ENCODE data around the gene USP6.
A peak's percentile ranks its signal among the peaks of the same experiment; 100 is the strongest.

The USP6 gene

DNA sequence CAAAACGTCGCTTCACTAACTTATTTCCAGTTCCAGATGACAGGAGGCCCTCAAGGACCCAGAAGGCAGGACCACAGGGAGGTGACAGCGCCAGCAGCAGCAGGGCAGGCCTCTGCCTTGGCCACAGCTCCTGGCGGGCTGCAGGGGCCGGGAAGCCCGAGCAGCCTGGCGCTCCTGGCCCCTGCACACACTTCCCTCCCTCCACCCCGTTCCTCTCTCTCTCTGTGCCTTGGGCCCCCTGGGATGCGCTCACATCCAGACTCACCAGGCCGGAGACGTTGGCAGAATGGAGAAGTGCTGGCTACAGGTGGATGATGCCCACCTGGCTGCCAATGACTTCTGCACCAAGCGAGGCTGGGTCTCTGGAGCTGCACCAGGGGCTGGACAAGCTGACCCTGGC lies 63.2 kb downstream of the USP6 start:
- Mint-ChIP-seq H3K4me3 (no peak overlapping the region), H3K36me3 (peaks cover 32% of the 10 kb centered on the region), H3K9me3 (peaks cover 10% of the 10 kb centered on the region), H3K27me3 (no peaks in the 10 kb centered on the region), H3K27ac (no peak overlapping the region), H3K4me1 (no peaks in the 10 kb centered on the region)
- ATAC-seq (ENCODE audit: low read depth), result no peak
- DNase-seq (ENCODE audit: low spot score in 2 of 2), result no peak

DNA sequence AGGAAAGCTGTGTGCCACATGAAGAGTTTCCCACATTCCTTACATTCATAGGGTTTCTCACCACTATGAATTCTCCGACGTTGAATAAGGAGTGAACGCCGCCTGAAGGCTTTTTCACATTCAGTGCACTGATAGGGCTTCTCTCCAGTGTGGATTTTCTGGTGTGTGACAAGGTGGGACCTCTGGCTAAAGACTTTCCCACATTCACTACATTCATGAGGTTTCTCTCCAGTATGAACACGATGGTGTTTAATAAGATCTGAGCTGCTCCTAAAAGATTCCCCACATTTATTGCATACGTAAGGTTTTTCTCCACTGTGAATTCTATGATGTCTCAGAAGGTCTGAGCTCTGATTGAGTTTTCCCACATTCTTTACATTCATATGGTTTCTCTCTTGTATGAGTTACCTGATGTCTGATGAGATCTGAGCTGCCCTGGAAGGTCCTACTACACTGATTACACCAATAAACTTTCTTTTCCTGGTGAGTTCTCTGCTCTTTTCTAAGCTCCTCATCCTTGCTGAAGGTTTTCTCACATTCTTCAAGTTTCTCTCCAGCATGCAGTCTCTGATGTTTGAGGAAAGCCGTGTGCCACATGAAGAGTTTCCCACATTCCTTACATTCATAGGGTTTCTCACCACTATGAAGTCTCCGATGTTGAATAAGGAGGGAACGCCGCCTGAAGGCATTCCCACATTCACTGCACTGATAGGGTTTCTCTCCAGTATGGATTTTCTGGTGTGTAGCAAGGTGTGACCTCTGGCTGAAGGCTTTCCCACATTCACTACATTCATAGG lies 65.9 kb downstream of the USP6 start:
- ATAC-seq (ENCODE audit: low read depth) (no peak), DNase-seq (ENCODE audit: low spot score in 2 of 2) (no peak)
- Mint-ChIP-seq H3K9me3 (peaks cover 11% of the 10 kb centered on the region), H3K27me3 (no peaks in the 10 kb centered on the region), H3K4me1 (no peaks in the 10 kb centered on the region), H3K27ac (peak overlapping the region; percentile 31), H3K4me3 (no peak overlapping the region), H3K36me3 (peaks cover 23% of the 10 kb centered on the region)

DNA sequence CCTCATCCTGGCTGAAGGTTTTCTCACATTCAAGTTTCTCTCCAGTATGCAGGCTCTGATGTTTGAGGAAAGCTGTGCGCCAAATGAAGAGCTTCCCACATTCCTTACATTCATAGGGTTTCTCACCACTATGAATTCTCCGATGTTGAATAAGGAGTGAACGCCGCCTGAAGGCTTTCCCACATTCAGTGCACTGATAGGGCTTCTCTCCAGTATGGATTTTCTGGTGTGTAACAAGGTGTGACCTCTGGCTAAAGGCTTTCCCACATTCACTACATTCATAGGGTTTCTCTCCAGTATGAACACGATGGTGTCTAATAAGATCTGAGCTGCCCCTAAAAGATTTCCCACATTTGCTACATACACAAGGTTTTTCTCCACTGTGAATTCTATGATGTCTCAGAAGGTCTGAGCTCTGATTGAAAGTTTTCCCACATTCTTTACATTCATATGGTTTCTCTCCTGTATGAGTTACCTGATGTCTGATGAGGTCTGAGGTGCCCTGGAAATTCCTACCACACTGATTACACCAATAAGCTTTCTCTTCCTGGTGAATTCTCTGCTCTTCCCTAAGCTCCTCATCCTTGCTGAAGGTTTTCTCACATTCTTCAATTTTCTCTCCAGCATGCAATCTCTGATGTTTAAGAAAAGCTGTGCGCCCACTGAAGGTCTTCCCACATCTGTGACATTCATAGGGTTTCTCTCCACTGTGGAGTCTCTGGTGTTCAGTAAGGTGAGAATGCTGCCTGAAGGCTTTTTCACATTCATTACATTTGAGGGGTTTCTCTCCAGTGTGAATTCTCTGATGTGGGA lies 67.0 kb downstream of the USP6 start:
- Mint-ChIP-seq H3K27me3 (no peaks in the 10 kb centered on the region), H3K4me1 (peaks cover 3% of the 10 kb centered on the region), H3K27ac (peak overlapping the region; percentile 42), H3K4me3 (no peak overlapping the region), H3K9me3 (peaks cover 15% of the 10 kb centered on the region), H3K36me3 (peaks cover 28% of the 10 kb centered on the region)
- no peak for ATAC-seq (ENCODE audit: low read depth)
- no peak for DNase-seq (ENCODE audit: low spot score in 2 of 2)

DNA sequence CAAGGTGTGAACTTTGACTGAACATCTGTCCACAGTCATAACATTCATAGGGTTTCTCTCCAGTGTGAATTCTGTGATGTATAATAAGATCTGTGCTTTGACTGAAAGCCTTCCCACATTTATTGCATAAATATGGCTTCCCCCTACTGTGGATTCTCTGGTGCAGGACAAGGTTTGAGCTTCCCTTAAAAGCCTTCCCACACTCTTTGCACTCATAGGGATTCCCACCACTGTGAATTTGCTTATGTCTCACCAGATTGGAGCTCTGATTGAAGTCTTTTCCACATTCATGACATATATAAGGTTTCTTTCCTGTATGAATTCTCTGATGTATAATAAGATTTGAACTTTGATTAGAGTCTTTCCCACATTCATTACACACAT lies 67.6 kb downstream of the USP6 start:
- H3K4me3 Mint-ChIP-seq, result no peak overlapping the region
- peak overlapping the region; percentile 42 for H3K27ac Mint-ChIP-seq
- H3K4me1 Mint-ChIP-seq, result peaks cover 3% of the 10 kb centered on the region
- peaks cover 33% of the 10 kb centered on the region for H3K36me3 Mint-ChIP-seq
- H3K27me3 Mint-ChIP-seq, result no peaks in the 10 kb centered on the region
- peaks cover 18% of the 10 kb centered on the region for H3K9me3 Mint-ChIP-seq
- no peak for DNase-seq (ENCODE audit: low spot score in 2 of 2)
- ATAC-seq (ENCODE audit: low read depth), result no peak

DNA sequence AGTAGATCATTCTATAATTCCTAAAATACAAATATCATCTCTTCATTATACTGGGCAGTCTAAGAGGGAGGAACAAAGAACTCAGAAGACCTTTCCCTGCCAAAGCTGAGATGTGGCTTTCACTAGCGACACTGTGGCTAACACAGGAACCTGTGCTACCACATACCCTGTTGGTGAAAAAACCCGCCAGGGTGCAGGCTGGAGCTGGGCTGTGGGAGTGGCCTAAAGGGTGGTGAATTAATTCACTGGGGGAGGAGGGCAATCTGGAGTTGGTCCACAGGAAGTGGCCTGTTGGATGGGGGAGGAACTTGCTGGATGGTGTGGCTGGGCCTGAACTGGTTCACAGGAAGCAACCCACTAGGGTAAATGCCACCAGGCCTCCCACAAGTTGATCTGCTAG lies 68.5 kb downstream of the USP6 start:
- DNase-seq (ENCODE audit: low spot score in 2 of 2), result no peak
- Mint-ChIP-seq H3K27ac (no peak overlapping the region), H3K36me3 (peaks cover 32% of the 10 kb centered on the region), H3K4me3 (no peak overlapping the region), H3K4me1 (peaks cover 3% of the 10 kb centered on the region), H3K27me3 (no peaks in the 10 kb centered on the region), H3K9me3 (peaks cover 18% of the 10 kb centered on the region)
- no peak for ATAC-seq (ENCODE audit: low read depth)

DNA sequence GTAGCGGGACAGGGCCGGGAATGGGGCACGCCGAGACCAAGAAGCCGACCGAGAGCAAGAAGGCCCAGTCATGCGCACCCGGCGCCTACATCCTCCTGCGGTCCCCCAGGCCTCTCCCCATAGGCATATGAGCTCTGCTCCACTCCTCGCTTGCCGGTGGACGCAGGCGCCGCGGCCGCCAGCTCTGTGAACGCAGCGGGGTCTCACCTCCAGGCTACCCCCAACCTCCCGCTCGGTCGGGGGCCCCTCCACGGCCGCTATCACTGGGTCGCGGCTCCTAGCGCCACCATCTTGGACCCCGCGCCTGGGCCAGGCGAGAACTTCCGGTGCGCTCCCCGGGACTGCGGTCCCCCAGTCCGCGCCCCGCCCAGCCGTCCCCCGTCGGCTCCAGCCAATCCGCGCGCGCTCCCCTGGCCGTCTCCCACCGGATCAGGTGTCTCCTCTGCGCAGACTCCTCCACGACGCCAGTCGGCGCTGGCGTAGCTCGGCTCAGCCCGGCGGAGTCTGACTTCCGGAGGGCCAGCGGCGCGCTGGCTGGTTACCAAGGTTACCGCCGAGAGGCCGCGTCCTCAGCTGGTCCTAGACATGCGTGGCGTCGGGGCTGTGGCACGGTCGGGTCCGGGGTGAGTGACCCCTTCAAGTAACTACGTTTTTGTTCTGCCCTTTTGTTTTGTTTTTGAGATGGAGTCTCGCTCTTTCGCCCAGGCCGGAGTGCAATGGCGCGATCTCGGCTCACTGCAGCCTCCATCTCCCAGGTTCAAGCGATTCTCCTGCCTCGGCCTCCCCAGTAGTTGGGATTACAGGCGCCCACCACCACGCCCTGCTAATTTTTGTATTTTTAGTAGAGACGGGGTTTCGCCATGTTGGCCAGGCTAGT lies 75.9 kb downstream of the USP6 start, which contains the start of gene ZNF594:
Gene ZNF594 (minus strand): TSS at position 328 of the 877 bp plus-strand sequence. CDS start 7,612 bp downstream, outside the sequence.
- H3K4me1 Mint-ChIP-seq, result peaks cover 18% of the 10 kb centered on the region
- peaks cover 9% of the 10 kb centered on the region for H3K9me3 Mint-ChIP-seq
- H3K36me3 Mint-ChIP-seq, result peaks cover 19% of the 10 kb centered on the region
- H3K27me3 Mint-ChIP-seq, result no peaks in the 10 kb centered on the region
- peak within 1 kb of the TSS; percentile 91 for H3K27ac Mint-ChIP-seq
- ATAC-seq (ENCODE audit: low read depth) (peak; percentile 95), DNase-seq (ENCODE audit: low spot score in 2 of 2) (peak; percentile 94 to 97)
- H3K4me3 Mint-ChIP-seq, result peak within 1 kb of the TSS; percentile 90

DNA sequence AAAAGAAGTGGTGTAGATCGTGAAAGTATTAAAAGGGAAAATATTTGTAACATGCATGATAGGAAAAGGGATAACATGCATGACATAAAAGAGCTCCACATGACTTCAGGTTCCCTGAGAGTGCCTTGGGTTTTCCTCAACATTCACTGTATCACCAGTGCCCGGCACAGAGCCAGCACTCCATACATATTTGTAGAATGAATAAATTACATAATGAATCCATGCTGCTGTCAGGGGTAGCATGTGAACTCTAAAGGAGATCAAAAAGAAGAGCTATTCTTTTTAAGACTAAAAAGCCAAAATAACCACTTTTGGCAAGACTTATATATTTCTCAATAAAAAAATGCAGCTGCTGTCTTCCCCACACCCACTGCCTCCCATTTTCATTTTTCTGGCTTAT lies 78.5 kb downstream of the USP6 start:
- H3K36me3 Mint-ChIP-seq, result peaks cover 8% of the 10 kb centered on the region
- H3K27ac Mint-ChIP-seq, result no peak overlapping the region
- peaks cover 25% of the 10 kb centered on the region for H3K4me1 Mint-ChIP-seq
- H3K27me3 Mint-ChIP-seq, result no peaks in the 10 kb centered on the region
- H3K4me3 Mint-ChIP-seq, result no peak overlapping the region
- DNase-seq (ENCODE audit: low spot score in 2 of 2), result no peak
- no peak for ATAC-seq (ENCODE audit: low read depth)
- H3K9me3 Mint-ChIP-seq, result peaks cover 3% of the 10 kb centered on the region

DNA sequence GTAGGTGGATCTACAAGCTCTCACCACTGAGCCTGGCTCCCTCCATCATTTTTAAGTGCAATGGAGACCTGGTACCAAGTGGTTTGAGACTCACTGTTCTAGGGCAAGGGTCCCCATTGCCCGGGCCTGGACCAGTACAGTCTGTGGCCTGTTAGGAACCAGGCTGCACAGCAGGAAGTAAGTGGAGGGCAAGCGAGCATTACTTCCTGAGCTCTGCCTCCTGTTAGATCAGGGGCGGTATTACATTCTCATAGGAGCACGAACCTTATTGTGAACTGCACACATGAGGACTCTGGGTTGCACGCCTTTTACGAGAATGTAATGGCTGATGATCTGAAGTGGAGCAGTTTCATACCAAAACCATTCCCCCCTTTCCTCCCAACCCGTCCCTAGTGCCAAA lies 82.6 kb downstream of the USP6 start:
- Mint-ChIP-seq H3K4me1 (peaks cover 20% of the 10 kb centered on the region), H3K27ac (peak overlapping the region; percentile 76), H3K9me3 (no peaks in the 10 kb centered on the region), H3K27me3 (no peaks in the 10 kb centered on the region), H3K36me3 (peaks cover 9% of the 10 kb centered on the region), H3K4me3 (no peak overlapping the region)
- DNase-seq (ENCODE audit: low spot score in 2 of 2) (no peak), ATAC-seq (ENCODE audit: low read depth) (peak; percentile 44)

DNA sequence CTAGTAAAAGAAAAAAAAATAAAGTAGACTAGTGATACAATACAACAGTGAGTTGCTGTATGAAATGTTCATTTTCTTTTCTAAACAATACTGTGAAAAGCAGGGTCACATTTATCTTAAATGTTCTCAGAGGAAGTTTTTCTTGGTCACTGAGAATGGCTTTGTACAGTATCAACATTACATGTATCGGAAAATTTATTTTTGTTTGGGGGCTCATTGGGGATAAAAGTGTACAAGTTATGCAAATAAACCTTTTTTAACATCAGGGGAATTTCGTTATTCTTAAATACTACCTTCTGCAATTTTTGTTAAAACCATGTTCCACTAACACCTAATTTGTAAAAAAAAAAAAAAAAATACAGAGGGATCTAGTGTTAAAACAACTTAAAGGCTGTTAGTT lies 84.5 kb downstream of the USP6 start:
- Mint-ChIP-seq H3K27me3 (no peaks in the 10 kb centered on the region), H3K27ac (peak overlapping the region; percentile 67), H3K4me1 (peaks cover 26% of the 10 kb centered on the region), H3K4me3 (peak overlapping the region; percentile 41), H3K9me3 (no peaks in the 10 kb centered on the region), H3K36me3 (peaks cover 15% of the 10 kb centered on the region)
- ATAC-seq (ENCODE audit: low read depth) (peak; percentile 46), DNase-seq (ENCODE audit: low spot score in 2 of 2) (no peak)

DNA sequence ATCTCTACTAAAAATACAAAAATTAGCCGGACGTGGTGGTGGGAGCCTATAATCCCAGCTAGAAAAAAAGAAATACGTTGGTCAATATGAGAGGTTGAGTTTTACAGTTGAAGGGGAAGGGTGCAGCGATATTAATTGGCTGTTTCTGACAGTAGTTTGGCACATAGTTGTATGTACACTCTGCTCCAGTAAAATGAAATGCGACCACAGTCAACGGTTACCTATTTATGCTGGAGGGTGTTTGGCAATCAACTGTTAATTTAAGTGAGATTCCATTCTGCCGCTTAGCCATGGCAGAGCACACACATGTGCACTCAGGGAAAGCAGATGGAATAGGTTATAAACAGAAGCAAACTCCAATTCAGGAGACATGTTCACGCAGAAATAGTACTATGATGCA lies 85.2 kb downstream of the USP6 start:
- Mint-ChIP-seq H3K36me3 (peaks cover 15% of the 10 kb centered on the region), H3K27ac (peak overlapping the region; percentile 50), H3K27me3 (no peaks in the 10 kb centered on the region), H3K9me3 (no peaks in the 10 kb centered on the region), H3K4me1 (peaks cover 26% of the 10 kb centered on the region), H3K4me3 (no peak overlapping the region)
- DNase-seq (ENCODE audit: low spot score in 2 of 2) (no peak), ATAC-seq (ENCODE audit: low read depth) (no peak)

DNA sequence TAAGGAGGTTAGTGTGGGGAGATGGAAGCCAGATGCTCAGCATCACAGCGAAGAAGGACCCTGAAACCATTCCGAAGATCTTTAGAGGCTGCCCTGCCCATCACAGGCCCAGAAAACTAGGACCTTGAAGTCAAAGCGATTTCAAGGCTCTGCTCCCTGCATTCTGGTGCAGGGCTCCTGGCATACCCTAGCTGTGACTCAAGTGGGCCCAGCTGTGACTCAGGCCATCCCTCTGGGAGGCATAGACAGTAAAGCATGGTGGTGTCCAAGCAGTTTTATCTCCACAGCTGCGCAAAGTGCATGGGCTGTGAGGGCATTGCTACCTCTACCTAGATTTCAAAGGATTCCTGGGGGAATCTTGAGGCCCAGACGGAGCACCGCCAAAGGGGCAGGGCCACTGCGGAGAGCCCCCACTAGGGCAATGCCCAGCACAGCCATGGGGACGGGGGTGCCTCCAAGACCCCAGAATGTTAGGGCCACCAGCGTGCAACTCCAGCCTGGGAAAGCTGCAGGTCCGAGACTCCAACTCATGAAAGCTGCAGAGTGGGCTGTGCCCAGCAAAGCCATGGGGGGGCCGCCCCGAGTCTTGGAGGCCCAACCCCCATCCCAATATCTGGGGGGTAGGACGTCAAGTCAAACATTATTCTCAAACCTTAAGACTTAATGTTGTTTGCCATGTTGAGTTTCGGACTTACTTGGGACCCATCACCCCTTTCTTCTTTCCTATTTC lies 87.5 kb downstream of the USP6 start:
- DNase-seq (ENCODE audit: low spot score in 2 of 2), result no peak
- peaks cover 31% of the 10 kb centered on the region for H3K4me1 Mint-ChIP-seq
- no peaks in the 10 kb centered on the region for H3K9me3 Mint-ChIP-seq
- H3K27me3 Mint-ChIP-seq, result no peaks in the 10 kb centered on the region
- no peak for ATAC-seq (ENCODE audit: low read depth)
- peaks cover 23% of the 10 kb centered on the region for H3K36me3 Mint-ChIP-seq
- H3K4me3 Mint-ChIP-seq, result no peak overlapping the region
- H3K27ac Mint-ChIP-seq, result no peak overlapping the region

DNA sequence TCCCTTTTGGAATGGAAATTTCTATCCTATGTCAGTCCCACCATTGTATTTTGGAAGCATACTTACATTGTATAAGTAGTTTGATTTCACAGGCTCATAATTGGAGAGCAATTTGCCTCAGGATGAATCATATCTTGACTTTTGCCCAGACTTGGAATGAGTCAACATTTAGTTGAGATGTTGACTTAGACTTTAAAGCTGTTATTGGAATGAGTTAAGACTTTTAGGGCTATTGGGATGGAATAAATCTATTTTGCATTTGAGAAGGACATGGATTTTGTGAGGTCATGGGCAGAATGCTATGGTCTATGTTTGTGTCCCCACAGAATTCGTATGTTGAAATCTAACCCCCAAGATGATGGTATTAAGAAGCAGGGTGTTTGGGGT lies 88.1 kb downstream of the USP6 start:
- Mint-ChIP-seq H3K36me3 (peaks cover 27% of the 10 kb centered on the region), H3K27me3 (no peaks in the 10 kb centered on the region), H3K9me3 (peaks cover 2% of the 10 kb centered on the region), H3K4me3 (no peak overlapping the region), H3K4me1 (peaks cover 32% of the 10 kb centered on the region), H3K27ac (no peak overlapping the region)
- no peak for DNase-seq (ENCODE audit: low spot score in 2 of 2)
- no peak for ATAC-seq (ENCODE audit: low read depth)

DNA sequence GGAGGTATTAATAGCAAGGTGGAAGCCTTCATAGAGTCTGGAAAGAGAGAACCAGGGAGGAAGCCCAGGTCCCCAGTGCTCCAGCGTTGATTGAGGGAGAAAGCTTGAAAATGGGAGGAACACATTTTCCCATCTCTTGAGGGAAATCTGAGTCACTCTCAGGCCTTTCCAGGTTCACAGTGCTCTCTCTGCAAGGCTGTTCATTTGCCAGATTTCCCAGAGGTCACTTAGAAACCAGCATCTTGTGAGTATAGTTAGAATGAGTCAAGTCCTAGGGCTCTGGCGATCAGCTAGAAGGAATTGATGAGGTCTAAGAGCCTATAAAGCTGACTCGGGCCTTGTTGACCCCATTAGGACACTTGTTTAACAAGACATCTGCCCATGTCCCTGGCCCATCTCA lies 93.6 kb downstream of the USP6 start:
- Mint-ChIP-seq H3K27ac (peak overlapping the region; percentile 93), H3K9me3 (peaks cover 2% of the 10 kb centered on the region)

More for the DNA sequence above, 93.6 kb downstream of the USP6 start:
- Mint-ChIP-seq H3K36me3 (peaks cover 57% of the 10 kb centered on the region), H3K4me3 (no peak overlapping the region), H3K27me3 (no peaks in the 10 kb centered on the region), H3K4me1 (peaks cover 56% of the 10 kb centered on the region)
- DNase-seq (ENCODE audit: low spot score in 2 of 2) (no peak), ATAC-seq (ENCODE audit: low read depth) (no peak)

Data from memory B cell (primary cell).